CD4-positive, alpha-beta T cell (primary cell): ENCODE measurements around the gene SLC6A4. TPM values are rescaled to one million over a fixed set of nuclear protein-coding genes. Genes with fewer than 3 reads are reported as not detected.

Experiments used
- ATAC-seq: fragments of 200-7000 bp; cut with Tn5 transposase; one replicate; pipeline ENCODE4 v1.10.0; 2022; ENCODE audit warnings: mild to moderate bottlenecking; ENCODE audit not compliant: poor library complexity
- CTCF ChIA-PET: fragments of 350-600 bp; sonication (Branson Sonifier 250); formaldehyde crosslinking; loops from one replicate; lab custom pipeline; 2021; ENCODE audit warnings: antibody characterized with exemption, inconsistent platforms; lab: Charles Lee
- POLR2A ChIA-PET: fragments of 350-600 bp; sonication (Branson Sonifier 250); formaldehyde crosslinking; loops from one replicate; lab custom pipeline; 2021; ENCODE audit warnings: antibody characterized with exemption, inconsistent platforms; lab: Charles Lee
- DNase-seq, 14 experiments: peaks; one replicate each; pipeline ENCODE4 v3.0.0-alpha.2; 2013 to 2020; ENCODE audit warnings: mixed read lengths in 2 of 14
- H3K27ac ChIP-seq, 2 donors: one replicate each; pipeline versions ENCODE4 v1.5.1 to v1.7.0; 2013; ENCODE audit warnings: low read length in 2 of 2, low read depth in 1 of 2, mild to moderate bottlenecking in 1 of 2
- H3K27me3 ChIP-seq, 2 experiments: 1 replicate in 1 of 2; 2 replicates in 1 of 2; pipeline versions ENCODE4 v1.6.1 to v1.7.0; 2013; ENCODE audit warnings: low read length in 2 of 2, control low read depth in 1 of 2, mild to moderate bottlenecking in 1 of 2, moderate library complexity in 1 of 2; ENCODE audit not compliant: insufficient read depth in 2 of 2, control insufficient read depth in 1 of 2
- H3K36me3 ChIP-seq: one replicate; pipeline ENCODE4 v1.6.1; 2013; ENCODE audit warnings: low read length, control low read depth; ENCODE audit not compliant: insufficient read depth
- H3K4me1 ChIP-seq: one replicate; pipeline ENCODE4 v1.6.1; 2013; ENCODE audit warnings: low read length, control low read depth; ENCODE audit not compliant: insufficient read depth
- H3K4me3 ChIP-seq: one replicate; pipeline ENCODE4 v1.5.1; 2013; ENCODE audit warnings: mild to moderate bottlenecking, low read length, moderate library complexity
- H3K9me3 ChIP-seq, 2 experiments: 1 replicate in 1 of 2; 2 replicates in 1 of 2; pipeline versions ENCODE4 v1.6.1 to v1.7.0; 2013; ENCODE audit warnings: low read length in 2 of 2, mild to moderate bottlenecking in 2 of 2, control low read depth in 1 of 2, moderate library complexity in 1 of 2; ENCODE audit not compliant: control insufficient read depth in 1 of 2, insufficient read depth in 1 of 2
- H3K27ac Mint-ChIP-seq: one replicate; pipeline ENCODE4 v1.8.0; 2020; ENCODE audit warnings: mixed read lengths
- H3K27me3 Mint-ChIP-seq: one replicate; pipeline ENCODE4 v1.8.0; 2021; ENCODE audit warnings: mixed read lengths
- H3K36me3 Mint-ChIP-seq: one replicate; pipeline ENCODE4 v1.8.0; 2021; ENCODE audit warnings: low read depth, mixed read lengths
- H3K4me1 Mint-ChIP-seq: one replicate; pipeline ENCODE4 v1.8.0; 2021; ENCODE audit warnings: low read depth, mixed read lengths
- H3K4me3 Mint-ChIP-seq: one replicate; pipeline ENCODE4 v1.8.0; 2020; ENCODE audit warnings: mild to moderate bottlenecking, mixed read lengths
- H3K9me3 Mint-ChIP-seq: one replicate; pipeline ENCODE4 v1.8.0; 2020; ENCODE audit warnings: mixed read lengths
- CTCF ChIP-seq: fragments of 200-600 bp; IDR thresholded peaks from one replicate; pipeline ENCODE4 v1.8.0; 2022; ENCODE audit warnings: antibody characterized with exemption, mild to moderate bottlenecking
- intact Hi-C, 2 experiments: fragments of 100-400 bp; cut with DNase I in 1 of 2; cut with micrococcal nuclease in 1 of 2; formaldehyde crosslinking; loops; one replicate each; pipeline versions ENCODE4 v1.15.1 to v1.9.0; 2023 to 2025; cut with DNase I, micrococcal nuclease
- total RNA-seq, 174 experiments: library from RNA in 2 of 174; stranded (reverse) in 2 of 174; gene quantifications; one replicate each; pipeline ENCODE4 v1.2.3 and lab custom pipeline; 2021 to 2026

The SLC6A4 gene
- total RNA-seq, 2 experiments from 2014 or later: not detected

- Histone ChIP-seq H3K9me3 (peaks cover 0 to 6% of the 10 kb centered on the region in 2 experiments), H3K27ac (no peak overlapping the region), H3K36me3 (peaks cover 3% of the 10 kb centered on the region), H3K4me1 (no peaks in the 10 kb centered on the region), H3K27me3 (no peaks in the 10 kb centered on the region), H3K4me3 (no peak overlapping the region)
- H3K4me1 Mint-ChIP-seq: peaks cover 51% of the 10 kb centered on the region
- no peak for ATAC-seq
- DNase-seq: no peak
- H3K27me3 Mint-ChIP-seq: no peaks in the 10 kb centered on the region
- H3K36me3 Mint-ChIP-seq: peaks cover 67% of the 10 kb centered on the region
- ChIA-PET CTCF (no interaction called here), POLR2A (no interaction called here)
- intact Hi-C loops: no loop called here
- H3K9me3 Mint-ChIP-seq: peaks cover 6% of the 10 kb centered on the region
- H3K27ac Mint-ChIP-seq: no peak overlapping the region
- no peak for TF ChIP-seq CTCF
- no peak overlapping the region for H3K4me3 Mint-ChIP-seq
Measured at GRCh38 chr17:30155389-30155788, 80.1 kb downstream of the SLC6A4 start.

GRCh38 chr17:30153463-30153862, 82.0 kb downstream of the SLC6A4 start:
- no peaks in the 10 kb centered on the region for H3K27me3 Mint-ChIP-seq
- intact Hi-C loops: no loop called here
- H3K27ac ChIP-seq: no peak overlapping the region
- peaks cover 3% of the 10 kb centered on the region for H3K36me3 ChIP-seq
- DNase-seq (no peak), ATAC-seq (no peak)
- CTCF ChIA-PET: no interaction called here
- H3K27ac Mint-ChIP-seq: no peak overlapping the region
- TF ChIP-seq CTCF: no peak
- H3K4me1 Mint-ChIP-seq: peaks cover 41% of the 10 kb centered on the region
- no peak overlapping the region for H3K4me3 ChIP-seq
- no peaks in the 10 kb centered on the region for H3K27me3 ChIP-seq
- no peaks in the 10 kb centered on the region for H3K4me1 ChIP-seq
- no peaks in the 10 kb centered on the region for H3K9me3 Mint-ChIP-seq
- POLR2A ChIA-PET: no interaction called here
- H3K4me3 Mint-ChIP-seq: no peak overlapping the region
- no peaks in the 10 kb centered on the region for H3K9me3 ChIP-seq
- peaks cover 49% of the 10 kb centered on the region for H3K36me3 Mint-ChIP-seq

GRCh38 chr17:30151471-30151870, 84.0 kb downstream of the SLC6A4 start:
- no peak for ATAC-seq

More at GRCh38 chr17:30151471-30151870, 84.0 kb downstream of the SLC6A4 start:
- Mint-ChIP-seq H3K4me3 (no peak overlapping the region), H3K27me3 (no peaks in the 10 kb centered on the region), H3K4me1 (peaks cover 26% of the 10 kb centered on the region), H3K36me3 (peaks cover 34% of the 10 kb centered on the region), H3K27ac (peak overlapping the region; percentile 27), H3K9me3 (no peaks in the 10 kb centered on the region)
- H3K36me3 ChIP-seq: no peaks in the 10 kb centered on the region
- no peak overlapping the region for H3K27ac ChIP-seq
- H3K9me3 ChIP-seq: no peaks in the 10 kb centered on the region
- POLR2A ChIA-PET: interaction anchor here (0.6 kb wide), 1 partner anchor 329 kb away, joined by 3 read pairs; no protein-coding TSS in a partner anchor
- H3K4me3 ChIP-seq: no peak overlapping the region
- DNase-seq: no peak
- H3K27me3 ChIP-seq: no peaks in the 10 kb centered on the region
- no peak for TF ChIP-seq CTCF
- no peaks in the 10 kb centered on the region for H3K4me1 ChIP-seq
- intact Hi-C loops: no loop called here
- CTCF ChIA-PET: no interaction called here
